ENCODE measurements around the gene PLEKHA7.

PLEKHA7 gene

DNA sequence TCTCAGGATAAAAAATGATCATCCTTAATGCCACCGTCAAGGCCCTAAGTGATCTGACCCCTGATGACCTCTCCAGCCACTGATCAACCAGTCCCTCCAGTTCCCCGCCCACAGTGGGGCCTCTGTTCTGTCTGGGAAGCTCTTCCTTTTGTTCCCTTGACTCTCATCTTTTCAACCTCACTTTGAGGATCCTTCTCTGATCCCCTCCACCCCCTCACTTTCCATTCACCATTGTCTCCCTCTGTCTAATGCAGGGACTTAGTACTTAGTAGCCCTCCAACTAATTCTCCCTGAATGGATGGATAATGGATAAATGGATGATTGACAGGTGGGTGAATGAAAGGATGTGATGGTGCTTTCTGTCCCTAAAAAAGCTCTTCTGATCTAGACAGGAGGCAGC lies 230.1 kb downstream of the PLEKHA7 start:
- DNase-seq = no peak

- no peak for DNase-seq
Measured at GRCh38 chr11:16783321-16783801, 230.9 kb downstream of the PLEKHA7 start.

DNA sequence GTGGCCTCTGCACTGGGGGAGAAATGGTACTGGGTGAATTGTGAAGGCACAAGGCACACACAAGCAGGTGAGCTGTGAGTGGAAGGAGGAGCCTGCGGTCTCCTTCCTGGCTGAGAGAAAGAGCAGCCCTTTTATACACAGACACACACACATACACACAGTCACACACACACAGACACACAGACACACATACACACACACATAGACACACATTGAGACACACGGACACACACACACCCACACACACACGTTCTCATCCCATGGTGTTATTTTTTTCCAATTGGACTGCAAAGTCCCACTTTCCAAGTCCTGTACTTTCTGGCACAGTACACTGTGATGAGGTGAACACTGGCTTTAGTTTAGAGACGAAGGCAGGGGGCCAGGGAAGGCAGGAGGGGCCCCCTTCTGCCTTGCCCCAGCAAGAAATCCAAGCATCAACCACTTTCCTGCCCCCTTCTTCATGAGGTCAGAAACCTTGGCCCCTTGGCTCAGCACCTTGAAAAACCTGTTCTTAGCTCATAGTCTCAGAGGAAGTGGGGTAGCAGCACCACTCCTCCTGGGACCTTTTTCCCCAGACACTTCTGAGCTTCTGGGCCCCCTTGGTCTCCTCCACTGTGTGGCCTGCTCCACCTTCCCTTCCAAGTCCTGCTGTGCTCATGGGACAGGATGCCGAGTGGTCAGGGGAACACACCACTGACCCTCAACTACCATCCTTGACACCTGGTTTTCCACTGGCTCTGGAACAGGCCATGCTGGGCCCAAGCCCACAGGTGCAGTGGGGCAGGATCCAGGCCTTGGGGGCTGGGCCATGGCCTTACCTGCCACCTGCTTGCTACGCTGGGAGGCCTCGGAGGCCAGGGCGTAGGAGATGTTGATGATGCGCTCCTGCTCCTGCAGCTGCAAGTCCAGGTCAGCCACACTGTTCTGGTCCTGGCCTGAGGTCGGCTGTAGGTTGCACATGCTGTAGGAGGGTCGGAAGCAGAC lies 232.0 kb downstream of the PLEKHA7 start:
- no peak for DNase-seq

DNA sequence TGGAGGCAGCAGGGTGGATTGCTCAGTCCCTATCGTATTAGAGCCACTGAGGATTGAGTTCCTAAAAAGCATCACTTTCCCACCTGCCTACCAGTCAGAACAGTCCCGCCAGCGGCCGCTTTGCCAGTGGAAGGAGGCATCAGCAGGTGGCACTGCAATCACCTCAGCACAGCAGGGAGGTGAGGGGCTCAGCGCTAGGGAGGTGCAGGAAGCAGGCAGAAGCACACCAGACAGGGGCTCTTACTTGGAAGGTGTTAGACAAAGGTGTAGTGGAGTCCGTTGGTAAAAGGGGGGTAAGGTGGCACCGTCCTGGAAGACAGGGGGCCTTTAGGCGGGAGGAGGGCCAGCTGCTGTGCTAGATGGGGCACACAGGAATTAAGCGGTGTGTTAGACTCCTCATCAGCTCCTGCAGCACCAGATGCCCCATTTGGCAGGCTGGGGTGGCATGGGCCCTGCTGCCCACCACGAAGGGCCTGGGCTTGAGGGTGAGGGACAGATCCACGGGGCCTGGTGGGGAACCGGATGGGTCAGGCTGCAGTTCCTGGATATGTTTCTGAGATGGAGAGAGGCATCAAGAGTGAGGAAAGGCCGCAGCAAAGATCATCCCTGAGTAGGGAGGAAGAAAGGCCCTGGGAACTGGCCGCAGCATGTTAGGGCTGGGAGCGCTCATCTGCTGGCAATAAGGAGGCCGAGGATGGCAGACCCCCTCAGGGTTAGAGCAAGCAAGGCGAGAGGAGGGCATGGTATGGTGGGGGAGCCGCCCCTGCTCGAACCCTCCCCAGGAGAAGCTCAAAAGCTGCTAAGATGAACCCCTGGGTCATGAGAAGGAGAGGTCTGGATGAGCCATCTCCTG lies 233.3 kb downstream of the PLEKHA7 start:
- no peak for DNase-seq

- no peak for DNase-seq
Measured at GRCh38 chr11:16780146-16780545, 234.1 kb downstream of the PLEKHA7 start.

GRCh38 chr11:16779436-16779835 lies 234.8 kb downstream of the PLEKHA7 start:
- DNase-seq = peak; percentile 82

- DNase-seq = no peak
Measured at GRCh38 chr11:16778876-16779275, 235.3 kb downstream of the PLEKHA7 start.

DNA sequence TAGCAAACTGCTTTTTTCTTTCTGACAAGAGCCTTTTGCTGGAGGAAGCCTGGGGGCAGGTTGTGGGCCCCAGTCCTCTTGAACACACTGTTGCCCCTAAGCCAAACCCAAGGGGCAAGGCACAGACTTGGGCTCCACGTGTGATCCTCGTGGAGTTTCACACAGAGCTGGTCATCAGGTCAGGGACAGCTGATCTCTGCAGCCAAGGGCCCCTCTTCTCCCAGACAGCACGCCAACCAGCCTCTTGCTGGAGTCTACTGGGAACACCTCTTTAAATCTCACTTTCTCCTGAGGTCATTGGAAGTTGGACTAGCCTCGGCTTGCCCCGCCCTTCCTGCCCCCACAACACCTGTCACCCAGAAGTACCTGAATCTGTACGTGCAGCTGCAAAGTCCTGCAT lies 235.9 kb downstream of the PLEKHA7 start:
- no peak for DNase-seq

DNA sequence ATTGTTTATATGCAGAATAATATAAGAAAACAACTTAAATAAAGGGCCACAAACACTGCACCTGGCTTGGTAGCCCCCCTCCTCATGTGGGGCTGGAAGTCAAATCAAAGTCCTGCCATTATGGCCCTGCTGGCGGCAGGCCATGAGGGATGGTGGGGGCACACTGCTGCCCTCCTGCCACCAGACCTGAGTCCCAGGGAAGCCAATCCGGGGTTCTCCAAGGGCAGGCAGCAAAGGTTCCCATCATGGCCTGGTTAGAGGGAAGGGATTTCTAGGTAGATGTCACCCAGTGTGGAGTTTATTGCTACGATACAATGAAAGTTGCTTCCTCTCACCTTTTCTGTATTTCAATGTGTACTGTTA lies 236.6 kb downstream of the PLEKHA7 start:
- DNase-seq = no peak

- no peak for DNase-seq
Measured at GRCh38 chr11:16776711-16777612, 237.3 kb downstream of the PLEKHA7 start.

DNA sequence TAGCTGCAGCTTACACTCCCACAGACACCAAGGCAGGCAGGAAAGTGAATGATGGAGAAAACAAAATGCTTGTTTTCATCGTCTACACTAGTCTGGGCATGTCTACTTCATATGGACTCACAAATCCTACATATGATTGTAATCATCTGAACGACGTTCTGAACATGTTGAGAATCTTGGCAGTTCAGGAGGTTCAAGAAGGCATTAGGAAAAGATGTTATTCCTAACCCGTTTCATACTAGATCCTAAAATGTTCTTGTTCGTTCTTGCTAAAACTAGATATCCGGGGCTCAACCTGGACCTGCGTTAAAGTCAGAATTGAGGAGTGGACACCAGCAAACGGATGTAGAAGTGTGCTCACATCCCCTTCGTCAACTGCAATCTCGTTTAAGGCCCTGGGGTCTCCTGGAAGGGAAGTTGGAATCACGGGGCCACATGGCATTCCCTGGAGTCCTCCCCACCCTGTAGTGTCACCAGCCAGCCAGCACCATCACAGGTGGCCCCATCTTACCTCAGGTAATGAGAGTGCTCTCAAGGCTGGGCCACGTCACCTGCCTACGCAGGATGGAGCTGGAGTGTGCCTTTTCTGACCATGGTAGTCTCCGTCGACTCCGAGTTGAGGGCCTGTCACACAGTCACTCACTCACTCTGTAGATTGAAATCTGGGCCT lies 238.5 kb downstream of the PLEKHA7 start:
- DNase-seq = no peak

- no peak for DNase-seq
Measured at GRCh38 chr11:16774936-16775613, 239.1 kb downstream of the PLEKHA7 start.

GRCh38 chr11:16773981-16774935 lies 240.0 kb downstream of the PLEKHA7 start:
- DNase-seq = no peak

- DNase-seq = no peak
Measured at GRCh38 chr11:16772141-16772512, 242.1 kb downstream of the PLEKHA7 start.

GRCh38 chr11:16771350-16772140 lies 242.7 kb downstream of the PLEKHA7 start:
- no peak for DNase-seq

GRCh38 chr11:16770016-16770415 lies 244.2 kb downstream of the PLEKHA7 start:
- no peak for DNase-seq

DNA sequence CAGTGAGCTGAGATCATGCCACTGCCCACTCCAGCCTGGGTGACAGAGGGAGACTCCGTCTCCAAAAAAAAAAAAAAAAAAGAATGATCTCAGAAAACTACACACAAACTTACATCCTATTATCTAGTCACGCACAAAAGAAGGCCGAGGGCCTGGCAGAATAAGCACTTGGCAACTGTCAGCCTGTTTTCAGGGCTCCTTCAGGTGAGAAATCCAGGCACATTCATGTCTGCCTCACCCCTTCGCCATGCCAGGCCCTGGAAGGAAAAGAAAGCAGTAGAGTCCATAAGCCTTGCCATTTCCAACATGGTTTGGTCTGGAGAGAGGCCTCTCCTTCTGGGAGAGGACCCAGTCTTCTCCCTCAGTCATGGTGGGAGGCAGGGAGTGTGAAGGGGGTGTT lies 244.8 kb downstream of the PLEKHA7 start:
- no peak for DNase-seq

- DNase-seq = no peak
Measured at GRCh38 chr11:16767957-16768356, 246.3 kb downstream of the PLEKHA7 start.

DNA sequence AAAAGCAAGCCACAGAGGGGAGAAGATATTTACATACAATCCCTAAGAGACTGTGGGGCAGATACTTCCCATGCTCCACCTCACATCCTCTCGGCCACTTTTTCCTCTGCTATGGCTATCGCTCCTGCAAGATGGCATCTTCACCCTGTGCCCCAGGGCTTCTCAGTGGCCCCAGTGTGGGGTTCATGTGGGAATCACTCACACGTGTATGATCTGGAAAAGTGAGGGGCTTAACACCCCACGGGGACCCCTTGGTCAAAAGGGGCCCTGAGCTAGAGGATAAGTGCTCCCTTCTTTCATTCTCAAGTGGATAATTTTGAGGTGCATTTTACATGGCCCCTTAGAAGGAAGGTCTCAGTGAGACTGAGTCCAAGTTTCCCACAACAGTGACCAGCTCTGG lies 247.1 kb downstream of the PLEKHA7 start:
- no peak for DNase-seq
